ENCODE data around the gene DIO3. TPM values are rescaled to one million over a fixed set of nuclear protein-coding genes. Genes with fewer than 3 reads are reported as not detected.

Gene DIO3
- total RNA-seq, 2 donors from 2014 or later = 24.2 to 60.5 TPM

DNA sequence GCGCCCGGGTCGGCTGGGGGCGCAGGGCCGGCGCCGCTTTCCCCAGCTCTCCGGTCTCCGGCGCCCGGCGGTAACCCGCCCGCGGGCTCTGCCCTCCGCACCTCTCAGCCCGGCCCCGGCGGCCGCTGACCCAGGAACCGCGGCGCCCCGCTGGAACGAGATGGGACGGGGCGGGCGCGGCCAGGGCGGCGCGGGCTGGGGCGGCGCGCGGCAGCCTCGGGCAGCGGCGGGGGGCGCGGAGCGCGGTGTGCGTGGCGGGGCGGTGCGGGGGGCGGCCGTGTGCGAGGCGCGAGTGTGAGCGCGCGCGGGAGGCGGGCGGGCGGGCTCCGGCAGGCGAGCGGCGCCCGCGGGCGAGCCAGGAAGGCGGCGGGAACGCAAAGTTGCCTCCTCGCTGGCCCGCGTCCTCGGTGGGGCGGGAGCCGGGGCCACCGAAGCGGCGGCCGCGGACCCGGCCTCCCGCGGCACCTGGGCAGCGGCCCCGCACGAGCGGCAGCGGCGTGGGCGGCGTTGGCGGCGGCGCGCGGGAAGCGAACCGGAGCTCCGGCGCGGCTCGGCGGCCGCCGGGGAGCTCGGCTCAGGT is 671 bp upstream of the DIO3 start:
- peak overlapping the region; percentile 59 for H3K4me3 Mint-ChIP-seq
- H3K4me1 Mint-ChIP-seq = peaks cover 17% of the 10 kb centered on the region
- peaks cover 14% of the 10 kb centered on the region for H3K9me3 Mint-ChIP-seq
- TF ChIP-seq, protein P1, sequence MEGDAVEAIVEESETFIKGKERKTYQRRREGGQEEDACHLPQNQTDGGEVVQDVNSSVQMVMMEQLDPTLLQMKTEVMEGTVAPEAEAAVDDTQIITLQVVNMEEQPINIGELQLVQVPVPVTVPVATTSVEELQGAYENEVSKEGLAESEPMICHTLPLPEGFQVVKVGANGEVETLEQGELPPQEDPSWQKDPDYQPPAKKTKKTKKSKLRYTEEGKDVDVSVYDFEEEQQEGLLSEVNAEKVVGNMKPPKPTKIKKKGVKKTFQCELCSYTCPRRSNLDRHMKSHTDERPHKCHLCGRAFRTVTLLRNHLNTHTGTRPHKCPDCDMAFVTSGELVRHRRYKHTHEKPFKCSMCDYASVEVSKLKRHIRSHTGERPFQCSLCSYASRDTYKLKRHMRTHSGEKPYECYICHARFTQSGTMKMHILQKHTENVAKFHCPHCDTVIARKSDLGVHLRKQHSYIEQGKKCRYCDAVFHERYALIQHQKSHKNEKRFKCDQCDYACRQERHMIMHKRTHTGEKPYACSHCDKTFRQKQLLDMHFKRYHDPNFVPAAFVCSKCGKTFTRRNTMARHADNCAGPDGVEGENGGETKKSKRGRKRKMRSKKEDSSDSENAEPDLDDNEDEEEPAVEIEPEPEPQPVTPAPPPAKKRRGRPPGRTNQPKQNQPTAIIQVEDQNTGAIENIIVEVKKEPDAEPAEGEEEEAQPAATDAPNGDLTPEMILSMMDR (conservative IDR thresholded peaks at IDR 0.05) = no peak
- H3K27me3 Mint-ChIP-seq (ENCODE audit: insufficient read depth) = peaks cover 77% of the 10 kb centered on the region
- WGBS, 2 experiments (ENCODE audit: insufficient coverage in 1 of 2, insufficient read length in 1 of 2) = 0% methylated on average over 17 to 106 of the region's 106 CpGs
- Histone ChIP-seq H3K36me3 (ENCODE audit: control insufficient read depth, insufficient read depth, low read length) (peaks cover 7% of the 10 kb centered on the region), H3K4me3 (ENCODE audit: low read length) (no peak overlapping the region), H3K9me3 (ENCODE audit: control insufficient read depth, low read length) (no peaks in the 10 kb centered on the region), H3K27ac (ENCODE audit: low read depth, low read length) (no peak overlapping the region), H3K27me3 (ENCODE audit: control insufficient read depth, insufficient read depth, low read length, poor library complexity, severe bottlenecking) (peaks cover 52% of the 10 kb centered on the region), H3K9ac (ENCODE audit: extremely low read depth, low read length, poor library complexity, severe bottlenecking) (no peak overlapping the region), H3K4me1 (ENCODE audit: control insufficient read depth, insufficient read depth, low read length) (peaks cover 2% of the 10 kb centered on the region)
- DNase-seq = no peak
- no peak overlapping the region for H3K27ac Mint-ChIP-seq
- H3K36me3 Mint-ChIP-seq (ENCODE audit: low read depth) = peaks cover 6% of the 10 kb centered on the region

DNA sequence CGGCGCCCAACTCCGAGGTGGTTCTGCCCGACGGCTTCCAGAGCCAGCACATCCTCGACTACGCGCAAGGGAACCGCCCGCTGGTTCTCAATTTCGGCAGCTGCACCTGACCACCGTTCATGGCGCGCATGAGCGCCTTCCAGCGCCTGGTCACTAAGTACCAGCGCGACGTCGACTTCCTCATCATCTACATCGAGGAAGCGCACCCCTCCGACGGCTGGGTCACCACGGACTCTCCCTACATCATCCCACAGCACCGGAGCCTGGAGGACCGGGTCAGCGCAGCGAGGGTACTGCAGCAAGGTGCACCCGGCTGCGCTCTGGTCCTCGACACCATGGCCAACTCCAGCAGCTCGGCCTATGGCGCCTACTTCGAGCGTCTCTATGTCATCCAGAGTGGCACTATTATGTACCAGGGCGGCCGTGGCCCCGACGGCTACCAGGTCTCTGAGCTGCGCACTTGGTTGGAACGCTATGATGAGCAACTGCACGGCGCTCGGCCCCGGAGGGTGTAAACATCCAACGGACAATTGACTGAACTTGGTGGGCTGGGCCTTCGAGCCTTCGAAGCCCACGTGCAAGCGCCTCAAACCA is 699 bp downstream of the DIO3 start:
- Mint-ChIP-seq H3K4me1 (peaks cover 17% of the 10 kb centered on the region), H3K9me3 (peaks cover 14% of the 10 kb centered on the region), H3K4me3 (peak overlapping the region; percentile 63), H3K36me3 (ENCODE audit: low read depth) (peaks cover 6% of the 10 kb centered on the region), H3K27me3 (ENCODE audit: insufficient read depth) (peaks cover 86% of the 10 kb centered on the region), H3K27ac (no peak overlapping the region)
- H3K9ac ChIP-seq (ENCODE audit: extremely low read depth, low read length, poor library complexity, severe bottlenecking) = no peak overlapping the region
- TF ChIP-seq, protein P1 (conservative IDR thresholded peaks at IDR 0.05) = no peak
- DNase-seq = no peak
- peaks cover 7% of the 10 kb centered on the region for H3K36me3 ChIP-seq (ENCODE audit: control insufficient read depth, insufficient read depth, low read length)
- WGBS, 2 experiments (ENCODE audit: insufficient coverage in 1 of 2, insufficient read length in 1 of 2) = 92 to 97% methylated on average over 36 to 51 of the region's 51 CpGs
- no peak overlapping the region for H3K27ac ChIP-seq (ENCODE audit: low read depth, low read length)
- peak overlapping the region; percentile 86 for H3K4me3 ChIP-seq (ENCODE audit: low read length)
- no peaks in the 10 kb centered on the region for H3K9me3 ChIP-seq (ENCODE audit: control insufficient read depth, low read length)
- H3K27me3 ChIP-seq (ENCODE audit: control insufficient read depth, insufficient read depth, low read length, poor library complexity, severe bottlenecking) = peaks cover 66% of the 10 kb centered on the region
- H3K4me1 ChIP-seq (ENCODE audit: control insufficient read depth, insufficient read depth, low read length) = peaks cover 2% of the 10 kb centered on the region

DNA sequence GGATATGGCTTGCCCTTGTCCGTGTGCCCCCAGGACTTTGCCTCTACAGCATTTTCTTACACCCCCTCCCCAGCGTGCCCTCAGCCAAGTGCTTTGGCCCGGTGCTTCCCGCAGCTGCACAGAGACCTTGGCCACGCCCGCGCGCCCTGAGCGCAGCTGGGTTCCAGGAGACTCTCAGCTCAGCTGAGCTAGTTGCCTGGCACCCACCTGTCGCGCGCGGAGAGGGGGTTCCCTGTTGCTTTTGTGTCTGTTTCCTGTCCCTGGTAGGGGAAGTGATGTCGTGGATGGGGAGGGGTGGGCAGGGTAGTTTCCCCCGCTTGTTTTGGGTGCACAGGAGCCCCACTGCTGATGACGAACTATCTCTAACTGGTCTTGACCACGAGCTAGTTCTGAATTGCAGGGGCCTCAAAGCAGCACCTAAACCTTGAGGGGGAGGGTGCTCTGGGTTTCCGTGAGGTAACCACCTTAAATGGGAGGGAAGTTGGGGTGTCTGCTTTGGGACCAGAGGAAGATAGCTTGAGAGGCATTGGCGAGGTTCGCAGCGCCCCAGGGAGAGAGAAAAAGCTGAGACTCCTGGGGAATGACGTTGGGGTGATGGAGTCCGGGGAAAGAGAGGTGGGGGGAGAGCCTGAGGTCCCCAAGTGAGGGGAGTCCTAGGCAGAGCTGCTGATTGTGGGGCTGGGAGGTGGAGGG is 1.5 kb downstream of the DIO3 start:
- H3K27ac Mint-ChIP-seq = no peak overlapping the region
- H3K27me3 Mint-ChIP-seq (ENCODE audit: insufficient read depth) = peaks cover 88% of the 10 kb centered on the region
- TF ChIP-seq, protein P1 (conservative IDR thresholded peaks at IDR 0.05) = no peak
- Histone ChIP-seq H3K36me3 (ENCODE audit: control insufficient read depth, insufficient read depth, low read length) (peaks cover 7% of the 10 kb centered on the region), H3K27me3 (ENCODE audit: control insufficient read depth, insufficient read depth, low read length, poor library complexity, severe bottlenecking) (peaks cover 74% of the 10 kb centered on the region), H3K9me3 (ENCODE audit: control insufficient read depth, low read length) (no peaks in the 10 kb centered on the region), H3K4me3 (ENCODE audit: low read length) (peak overlapping the region; percentile 86), H3K4me1 (ENCODE audit: control insufficient read depth, insufficient read depth, low read length) (peaks cover 2% of the 10 kb centered on the region), H3K9ac (ENCODE audit: extremely low read depth, low read length, poor library complexity, severe bottlenecking) (peak overlapping the region; percentile 38), H3K27ac (ENCODE audit: low read depth, low read length) (no peak overlapping the region)
- peak overlapping the region; percentile 63 for H3K4me3 Mint-ChIP-seq
- WGBS, 2 experiments (ENCODE audit: insufficient coverage in 1 of 2, insufficient read length in 1 of 2) = 24% methylated on average over 13 to 23 of the region's 23 CpGs
- peaks cover 14% of the 10 kb centered on the region for H3K9me3 Mint-ChIP-seq
- H3K36me3 Mint-ChIP-seq (ENCODE audit: low read depth) = peaks cover 3% of the 10 kb centered on the region
- H3K4me1 Mint-ChIP-seq = peaks cover 17% of the 10 kb centered on the region
- DNase-seq = no peak
